ENCODE data around the gene ZSWIM6. TPM values are rescaled to one million over a fixed set of nuclear protein-coding genes. Genes with fewer than 3 reads are reported as not detected.

Gene ZSWIM6
- total RNA-seq, 1 donor from 2014 or later, result 8.8 TPM

GRCh38 chr5:61307191-61307590 is 24.9 kb upstream of the ZSWIM6 start:
- Histone ChIP-seq H3K4me3 (no peak overlapping the region), H3K9me3 (no peaks in the 10 kb centered on the region), H3K27me3 (no peaks in the 10 kb centered on the region), H3K27ac (no peak overlapping the region), H3K36me3 (no peaks in the 10 kb centered on the region), H3K4me1 (peaks cover 0 to 14% of the 10 kb centered on the region in 2 donors)
- intact Hi-C loops (cut with DNase I), result no loop called here
- no peak for DNase-seq (ENCODE audit: low spot score in 2 of 2)
- TF ChIP-seq CTCF (IDR thresholded peaks at IDR 0.05), result no peak

GRCh38 chr5:61307611-61308010 is 24.4 kb upstream of the ZSWIM6 start:
- no peak overlapping the region for H3K27ac ChIP-seq
- H3K27me3 ChIP-seq, result no peaks in the 10 kb centered on the region
- peaks cover 0 to 10% of the 10 kb centered on the region in 2 donors for H3K4me1 ChIP-seq
- no peaks in the 10 kb centered on the region for H3K9me3 ChIP-seq
- intact Hi-C loops (cut with DNase I), result no loop called here
- no peak overlapping the region for H3K4me3 ChIP-seq
- no peak for DNase-seq (ENCODE audit: low spot score in 2 of 2)
- H3K36me3 ChIP-seq, result no peaks in the 10 kb centered on the region
- TF ChIP-seq CTCF (IDR thresholded peaks at IDR 0.05), result no peak

- no peak for DNase-seq (ENCODE audit: low spot score in 2 of 2)
- no peak for TF ChIP-seq CTCF (IDR thresholded peaks at IDR 0.05)
- Histone ChIP-seq H3K4me1 (peaks cover 0 to 16% of the 10 kb centered on the region in 2 donors), H3K36me3 (no peaks in the 10 kb centered on the region), H3K27me3 (no peaks in the 10 kb centered on the region), H3K9me3 (no peaks in the 10 kb centered on the region), H3K4me3 (no peak overlapping the region), H3K27ac (no peak overlapping the region)
- intact Hi-C loops (cut with DNase I), result no loop called here
Observed at GRCh38 chr5:61308712-61309111, 23.3 kb upstream of the ZSWIM6 start.

GRCh38 chr5:61309115-61309514 is 22.9 kb upstream of the ZSWIM6 start:
- no peak for DNase-seq (ENCODE audit: low spot score in 2 of 2)
- H3K27ac ChIP-seq, result no peak overlapping the region
- intact Hi-C loops (cut with DNase I), result no loop called here

DNA sequence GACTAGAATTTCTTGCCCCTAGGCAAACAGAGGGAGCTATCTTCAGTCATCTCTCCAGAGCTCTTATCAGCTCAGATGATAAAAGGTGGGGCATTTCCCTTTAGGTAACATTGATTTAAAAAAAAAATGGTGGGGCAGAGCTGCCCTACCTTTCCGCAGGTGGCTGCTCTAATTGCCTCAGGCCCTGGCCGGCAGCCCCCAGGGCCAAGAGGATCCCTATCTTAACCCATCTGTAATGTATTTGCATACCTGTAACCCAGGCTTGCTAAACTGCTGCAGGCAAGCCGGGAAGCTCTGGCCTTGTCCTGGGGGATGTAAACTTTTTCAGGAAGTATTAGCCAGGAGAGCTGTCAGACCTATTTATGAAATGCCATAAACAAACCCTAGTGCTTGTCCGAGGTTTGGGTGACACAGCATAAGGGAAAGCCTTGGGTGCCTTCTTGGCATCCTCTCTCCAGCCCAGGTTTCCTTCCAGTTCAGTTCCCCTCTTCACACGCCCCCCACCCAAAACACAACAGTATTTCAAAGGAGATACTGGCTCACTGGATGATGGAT is 20.9 kb upstream of the ZSWIM6 start:
- no peaks in the 10 kb centered on the region for H3K9me3 ChIP-seq
- peaks cover 4 to 27% of the 10 kb centered on the region in 2 donors for H3K4me1 ChIP-seq
- no peak for TF ChIP-seq CTCF (IDR thresholded peaks at IDR 0.05)
- intact Hi-C loops (cut with DNase I), result no loop called here
- no peak overlapping the region for H3K4me3 ChIP-seq
- no peaks in the 10 kb centered on the region for H3K27me3 ChIP-seq
- H3K27ac ChIP-seq, result no peak overlapping the region
- no peak for DNase-seq (ENCODE audit: low spot score in 2 of 2)
- no peaks in the 10 kb centered on the region for H3K36me3 ChIP-seq

More at GRCh38 chr5:61309115-61309514, 22.9 kb upstream of the ZSWIM6 start:
- Histone ChIP-seq H3K4me1 (peaks cover 0 to 17% of the 10 kb centered on the region in 2 donors), H3K27me3 (no peaks in the 10 kb centered on the region), H3K36me3 (no peaks in the 10 kb centered on the region), H3K4me3 (no peak overlapping the region), H3K9me3 (no peaks in the 10 kb centered on the region)
- TF ChIP-seq CTCF (IDR thresholded peaks at IDR 0.05), result no peak
